Neural crest cell (in vitro differentiated cells): ENCODE measurements around the gene CFAP157. TPM values are rescaled to one million over a fixed set of nuclear protein-coding genes. Genes with fewer than 3 reads are reported as not detected.

Experiments
- DNase-seq: peaks from one replicate; pipeline ENCODE4 v3.0.0; 2021; ENCODE audit warnings: low read depth, mixed read lengths, low spot score
- H3K27ac Mint-ChIP-seq: one replicate; pipeline ENCODE4 v1.8.0; 2021; ENCODE audit warnings: mild to moderate bottlenecking, mixed read lengths; ENCODE audit not compliant: unreplicated experiment
- H3K27me3 Mint-ChIP-seq: 2 replicates; pipeline ENCODE4 v1.8.0; 2021; ENCODE audit warnings: low read depth, mild to moderate bottlenecking, mixed read lengths
- H3K36me3 Mint-ChIP-seq: 2 replicates; pipeline ENCODE4 v1.8.0; 2021; ENCODE audit warnings: low read depth, mild to moderate bottlenecking, mixed read lengths
- H3K4me1 Mint-ChIP-seq: 2 replicates; pipeline ENCODE4 v1.8.0; 2021; ENCODE audit warnings: mixed read lengths
- H3K4me3 Mint-ChIP-seq: one replicate; pipeline ENCODE4 v1.8.0; 2021; ENCODE audit warnings: mild to moderate bottlenecking, mixed read lengths
- H3K9me3 Mint-ChIP-seq: 2 replicates; pipeline ENCODE4 v1.8.0; 2021; ENCODE audit warnings: mixed read lengths
- CTCF ChIP-seq: fragments of 200-600 bp; sonication (generic); conservative IDR thresholded peaks from 2 replicates; pipeline ENCODE4 v1.5.0; 2021; ENCODE audit warnings: antibody characterized with exemption, mild to moderate bottlenecking
- total RNA-seq: library from RNA; stranded (reverse); gene quantifications from 2 replicates; pipeline ENCODE4 v1.2.1, GENCODE V29; 2021

Gene CFAP157
- total RNA-seq, 1 donor from 2014 or later = not detected

- no peaks in the 10 kb centered on the region for H3K27me3 Mint-ChIP-seq
- no peaks in the 10 kb centered on the region for H3K36me3 Mint-ChIP-seq
- peaks cover 8% of the 10 kb centered on the region for H3K4me1 Mint-ChIP-seq
- H3K27ac Mint-ChIP-seq = no peak overlapping the region
- H3K4me3 Mint-ChIP-seq = no peak overlapping the region
- TF ChIP-seq CTCF = no peak
- no peak for DNase-seq
- no peaks in the 10 kb centered on the region for H3K9me3 Mint-ChIP-seq
Observed at GRCh38 chr9:127728808-127729207, 22.0 kb downstream of the CFAP157 start.

- peaks cover 11% of the 10 kb centered on the region for H3K4me1 Mint-ChIP-seq
- no peaks in the 10 kb centered on the region for H3K36me3 Mint-ChIP-seq
- H3K27me3 Mint-ChIP-seq = no peaks in the 10 kb centered on the region
- no peak for DNase-seq
- H3K9me3 Mint-ChIP-seq = no peaks in the 10 kb centered on the region
- TF ChIP-seq CTCF = no peak
- H3K4me3 Mint-ChIP-seq = peak overlapping the region; percentile 44
- no peak overlapping the region for H3K27ac Mint-ChIP-seq
Observed at GRCh38 chr9:127729522-127730256, 22.9 kb downstream of the CFAP157 start.

DNA sequence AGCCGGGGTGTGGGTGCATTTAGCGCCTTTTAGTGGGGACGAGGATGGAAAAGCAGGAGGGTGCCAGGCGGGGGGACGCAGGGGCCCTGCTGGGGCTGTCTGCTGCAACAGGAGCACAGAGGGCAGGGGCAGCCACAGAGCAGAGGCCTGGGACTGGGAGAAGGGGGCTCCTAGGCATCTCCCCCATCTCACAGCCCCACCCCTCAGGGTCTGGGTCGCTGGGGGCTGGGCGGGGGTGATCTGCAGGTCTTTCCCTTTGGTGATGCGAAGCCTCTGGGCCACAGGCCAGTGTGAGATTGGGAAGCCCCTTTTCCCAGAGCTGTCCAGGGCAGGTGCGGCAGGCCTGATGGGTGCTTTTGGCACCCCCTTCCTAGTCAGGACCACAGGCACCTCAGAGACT, 23.5 kb downstream of the CFAP157 start:
- Mint-ChIP-seq H3K9me3 (no peaks in the 10 kb centered on the region), H3K27me3 (no peaks in the 10 kb centered on the region), H3K4me1 (peaks cover 13% of the 10 kb centered on the region), H3K27ac (no peak overlapping the region), H3K36me3 (no peaks in the 10 kb centered on the region), H3K4me3 (peak overlapping the region; percentile 44)
- no peak for TF ChIP-seq CTCF
- no peak for DNase-seq

- Mint-ChIP-seq H3K4me1 (peaks cover 19% of the 10 kb centered on the region), H3K36me3 (no peaks in the 10 kb centered on the region), H3K9me3 (no peaks in the 10 kb centered on the region), H3K4me3 (no peak overlapping the region), H3K27me3 (no peaks in the 10 kb centered on the region), H3K27ac (peak overlapping the region; percentile 84)
- TF ChIP-seq CTCF = no peak
- no peak for DNase-seq
Observed at GRCh38 chr9:127730799-127731410, 24.1 kb downstream of the CFAP157 start.

- no peak for DNase-seq
- no peak overlapping the region for H3K27ac Mint-ChIP-seq
Observed at GRCh38 chr9:127731938-127732337, 25.1 kb downstream of the CFAP157 start.

More at GRCh38 chr9:127731938-127732337, 25.1 kb downstream of the CFAP157 start:
- H3K9me3 Mint-ChIP-seq = no peaks in the 10 kb centered on the region
- peaks cover 19% of the 10 kb centered on the region for H3K4me1 Mint-ChIP-seq
- TF ChIP-seq CTCF = no peak
- H3K4me3 Mint-ChIP-seq = peak overlapping the region; percentile 34
- no peaks in the 10 kb centered on the region for H3K27me3 Mint-ChIP-seq
- H3K36me3 Mint-ChIP-seq = no peaks in the 10 kb centered on the region
